GM19328 (cell line): ENCODE results near the gene SOX6.

Experiments
- ATAC-seq: cut with Tn5 transposase; IDR thresholded peaks from one replicate; pipeline ENCODE4 v1.9.1; 2021; ENCODE audit warnings: mild to moderate bottlenecking, moderate library complexity; ENCODE audit not compliant: unreplicated experiment

SOX6 gene

DNA sequence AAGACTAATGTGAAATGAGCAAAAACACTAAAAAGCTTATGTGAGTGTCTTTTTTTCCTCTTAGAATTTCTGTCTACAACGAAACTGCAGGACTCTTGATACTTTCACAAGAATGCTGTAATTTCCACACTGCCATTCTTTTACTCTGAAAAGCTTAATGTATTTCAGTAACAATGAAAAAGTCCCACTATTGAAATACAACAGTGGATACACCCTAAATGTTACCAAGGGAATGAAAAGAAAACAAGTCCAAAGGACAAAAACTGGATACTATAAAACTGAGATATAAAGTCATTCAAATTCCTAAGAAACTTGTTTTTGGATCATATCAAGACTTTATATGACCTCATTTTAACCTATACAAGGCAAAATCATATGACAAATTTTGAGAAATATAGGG, 77.4 kb downstream of the SOX6 start:
- no peak for ATAC-seq

DNA sequence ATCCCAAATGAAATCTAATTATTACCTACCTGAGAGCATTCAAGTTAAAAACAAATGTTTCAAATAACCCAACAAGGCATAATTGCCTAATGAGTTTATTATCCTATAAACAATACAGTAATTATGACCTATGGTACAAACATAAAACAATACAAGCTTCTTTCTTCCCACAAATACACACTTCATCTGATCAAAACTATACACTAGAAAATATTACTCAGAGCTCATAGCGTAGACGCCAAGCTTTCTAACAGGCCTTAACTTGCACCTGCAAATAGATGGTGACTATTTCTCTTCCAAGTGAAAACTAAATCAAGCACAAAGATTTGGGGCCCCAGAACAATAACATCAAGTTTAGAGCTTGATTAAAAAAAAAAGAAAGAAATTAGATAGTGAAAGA, 78.1 kb downstream of the SOX6 start:
- no peak for ATAC-seq

GRCh38 chr11:16276251-16276650, 80.1 kb downstream of the SOX6 start:
- no peak for ATAC-seq

DNA sequence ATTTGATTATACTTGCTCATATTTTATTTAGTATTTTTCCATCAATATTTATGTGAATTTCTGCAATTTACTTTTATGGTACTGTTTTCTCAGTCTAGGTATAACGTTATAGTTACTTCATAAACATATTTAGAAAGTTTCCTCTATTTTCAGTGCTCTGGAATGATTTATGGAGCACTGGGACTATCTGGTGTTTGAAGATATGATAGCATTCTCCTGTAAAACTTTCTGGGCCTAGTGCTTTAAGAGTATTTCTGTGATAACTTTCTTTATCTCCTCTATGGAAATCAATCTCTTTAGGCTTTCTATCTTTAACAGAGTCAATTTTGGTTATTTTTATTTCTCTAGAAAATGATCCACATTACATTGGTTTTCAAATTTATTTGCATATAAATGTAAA, 85.1 kb downstream of the SOX6 start:
- ATAC-seq: no peak

- no peak for ATAC-seq
Observed at GRCh38 chr11:16266021-16266420, 90.3 kb downstream of the SOX6 start.

GRCh38 chr11:16265022-16265421, 91.3 kb downstream of the SOX6 start:
- no peak for ATAC-seq

DNA sequence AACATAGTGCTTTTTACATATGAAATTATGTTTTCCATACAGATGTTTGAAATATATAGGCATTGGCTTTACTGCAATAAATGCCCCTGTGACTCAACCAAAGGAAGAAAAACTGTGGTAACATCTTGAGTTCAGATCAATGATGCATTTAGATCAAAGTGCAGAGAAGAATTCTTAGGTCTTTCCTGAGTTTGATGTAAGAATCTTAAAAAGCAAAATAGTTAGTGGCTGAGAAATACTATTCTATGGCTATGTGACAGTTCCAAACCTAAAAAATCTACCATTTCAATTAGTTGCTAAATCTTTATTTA, 93.7 kb downstream of the SOX6 start:
- ATAC-seq: no peak

- no peak for ATAC-seq
Observed at GRCh38 chr11:16261836-16262644, 94.3 kb downstream of the SOX6 start.

GRCh38 chr11:16252373-16252772, 104.0 kb downstream of the SOX6 start:
- no peak for ATAC-seq

- no peak for ATAC-seq
Observed at GRCh38 chr11:16248248-16248647, 108.1 kb downstream of the SOX6 start.

GRCh38 chr11:16242806-16243205, 113.5 kb downstream of the SOX6 start:
- no peak for ATAC-seq

DNA sequence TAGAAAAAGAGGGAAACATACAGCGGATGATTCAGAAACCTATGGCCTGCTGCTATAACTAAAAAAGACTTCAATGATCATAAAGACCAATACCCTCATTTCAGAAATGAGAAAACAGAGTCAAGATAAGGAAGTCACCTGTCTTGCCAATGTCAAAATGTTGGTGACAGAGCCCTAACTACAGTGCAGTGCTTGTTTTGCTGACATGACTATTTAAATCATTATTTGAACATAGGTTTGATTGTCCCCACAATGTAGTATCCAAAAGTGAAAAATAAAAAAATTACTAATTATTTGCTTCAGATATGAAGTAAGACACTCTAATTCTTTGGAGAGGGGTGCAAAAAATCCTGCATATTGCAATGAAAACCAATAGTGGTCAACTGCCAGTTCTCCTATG, 115.7 kb downstream of the SOX6 start:
- no peak for ATAC-seq

- ATAC-seq: no peak
Observed at GRCh38 chr11:16239141-16240105, 116.9 kb downstream of the SOX6 start.

- ATAC-seq: no peak
Observed at GRCh38 chr11:16226245-16226644, 130.1 kb downstream of the SOX6 start.

GRCh38 chr11:16225623-16226022, 130.7 kb downstream of the SOX6 start:
- ATAC-seq: no peak

GRCh38 chr11:16223558-16223957, 132.8 kb downstream of the SOX6 start:
- ATAC-seq: no peak

DNA sequence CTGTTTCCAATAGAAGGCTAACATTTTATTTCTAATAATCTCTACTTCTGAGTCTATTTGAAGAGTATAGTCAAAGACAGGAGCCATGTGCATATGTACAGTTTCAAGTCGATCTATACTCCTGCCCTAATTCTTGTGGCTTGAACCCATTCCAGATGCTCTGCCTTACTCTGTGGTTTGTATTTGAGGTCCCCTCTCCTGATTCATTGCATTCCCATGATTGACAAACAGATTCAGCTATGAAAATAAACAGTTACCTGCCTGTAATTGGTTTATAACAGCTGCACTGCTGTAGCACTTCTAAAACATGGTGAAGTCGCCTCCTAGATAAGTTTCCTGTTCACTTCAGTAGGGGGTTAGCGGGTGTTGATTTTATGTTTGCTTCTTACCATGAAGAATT, 138.7 kb downstream of the SOX6 start:
- ATAC-seq: no peak

DNA sequence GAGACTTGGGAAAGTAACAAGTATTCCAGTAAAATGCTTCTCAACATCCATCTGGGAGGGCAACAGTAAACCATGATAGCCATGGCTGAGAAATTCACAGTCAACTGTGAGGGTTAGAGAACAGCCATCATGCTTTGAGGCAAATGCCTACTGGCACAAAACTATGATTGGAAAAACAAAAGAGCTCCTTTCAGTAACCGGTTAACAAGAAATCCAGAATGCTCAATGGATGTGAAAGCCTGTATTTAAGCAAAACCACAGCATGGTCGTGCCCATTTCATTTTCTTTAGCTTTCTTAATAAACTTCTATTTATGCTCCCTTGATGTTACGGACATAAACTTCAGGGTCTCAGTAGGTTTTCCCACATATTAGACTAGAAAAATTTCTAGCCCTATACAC, 139.5 kb downstream of the SOX6 start:
- ATAC-seq: no peak

- ATAC-seq: no peak
Observed at GRCh38 chr11:16215352-16215751, 141.0 kb downstream of the SOX6 start.

GRCh38 chr11:16211407-16211806, 144.9 kb downstream of the SOX6 start:
- no peak for ATAC-seq

DNA sequence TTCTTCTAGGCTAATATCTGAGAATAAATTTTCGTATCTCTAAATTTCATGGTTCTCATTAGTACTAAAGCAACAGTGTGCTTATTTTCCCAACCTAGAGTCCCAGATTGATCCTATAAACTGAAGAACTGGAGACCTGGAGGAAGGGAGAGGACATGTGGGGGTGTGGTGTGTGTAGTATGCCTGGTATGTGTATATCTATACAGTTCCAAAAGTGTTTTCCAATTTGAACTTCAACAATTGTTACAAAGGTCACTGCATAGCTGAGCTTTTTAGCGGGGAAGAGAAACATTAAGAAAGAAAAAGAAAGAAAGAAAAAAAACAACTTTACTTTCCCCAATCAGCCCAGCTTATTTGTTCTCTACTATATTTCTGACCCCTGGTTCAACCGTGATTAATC, 152.1 kb downstream of the SOX6 start:
- ATAC-seq: no peak

DNA sequence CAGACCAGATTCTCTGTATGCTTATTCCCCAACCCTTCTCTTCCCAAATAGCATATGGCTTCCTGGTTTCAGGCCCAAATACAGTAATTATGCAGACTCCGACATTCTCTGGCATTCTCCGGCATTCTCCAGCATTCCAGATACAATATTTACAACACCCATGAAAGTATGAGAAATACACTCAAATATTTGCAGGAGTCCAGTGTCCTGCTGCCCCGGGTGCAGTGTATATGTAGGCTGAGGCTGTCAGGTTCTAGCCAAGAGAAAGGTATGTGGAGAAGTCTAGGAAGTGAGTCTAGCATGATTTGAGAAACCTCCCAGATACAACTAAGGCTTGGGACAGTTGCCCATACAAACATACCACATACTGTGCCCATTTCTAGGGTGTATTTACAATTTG, 160.7 kb downstream of the SOX6 start:
- ATAC-seq: no peak
